Measurements from ENCODE around the gene PRKAG2.

DNA sequence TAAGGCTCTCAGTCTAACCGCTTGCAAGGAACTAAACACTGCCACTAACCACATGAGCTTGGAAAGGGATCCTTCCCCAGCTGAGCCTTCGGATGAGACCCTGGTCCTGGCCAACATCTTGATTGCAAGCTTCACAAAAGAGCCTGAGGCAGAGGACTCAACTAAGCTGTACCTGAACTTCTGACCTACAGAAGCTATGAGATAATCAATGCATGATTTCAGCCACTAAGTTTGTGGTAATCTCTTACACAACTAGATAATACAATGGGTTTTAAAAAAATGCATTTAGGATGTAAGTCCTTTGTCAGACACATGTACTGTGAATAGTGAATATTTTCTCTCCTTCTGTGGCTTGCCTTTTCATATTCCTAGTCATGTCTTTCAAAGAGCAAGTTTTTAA is 231.6 kb downstream of the PRKAG2 start:
- TF ChIP-seq CTCF (conservative IDR thresholded peaks at IDR 0.05; ENCODE audit: low read depth in 2 of 2) (no peak), CREB1 (CRISPR knock-in tag; IDR thresholded peaks at IDR 0.05; ENCODE audit: low read depth) (no peak), EZH2 (IDR thresholded peaks at IDR 0.05; ENCODE audit: low read depth, unreplicated experiment) (no peak), POLR2AphosphoS5 (IDR thresholded peaks at IDR 0.05; ENCODE audit: low read depth) (no peak), JUNB (IDR thresholded peaks at IDR 0.05; ENCODE audit: unreplicated experiment) (no peak), EZH2phosphoT487 (IDR thresholded peaks at IDR 0.05; ENCODE audit: unreplicated experiment) (no peak)
- TF ChIP-seq, protein P1, sequence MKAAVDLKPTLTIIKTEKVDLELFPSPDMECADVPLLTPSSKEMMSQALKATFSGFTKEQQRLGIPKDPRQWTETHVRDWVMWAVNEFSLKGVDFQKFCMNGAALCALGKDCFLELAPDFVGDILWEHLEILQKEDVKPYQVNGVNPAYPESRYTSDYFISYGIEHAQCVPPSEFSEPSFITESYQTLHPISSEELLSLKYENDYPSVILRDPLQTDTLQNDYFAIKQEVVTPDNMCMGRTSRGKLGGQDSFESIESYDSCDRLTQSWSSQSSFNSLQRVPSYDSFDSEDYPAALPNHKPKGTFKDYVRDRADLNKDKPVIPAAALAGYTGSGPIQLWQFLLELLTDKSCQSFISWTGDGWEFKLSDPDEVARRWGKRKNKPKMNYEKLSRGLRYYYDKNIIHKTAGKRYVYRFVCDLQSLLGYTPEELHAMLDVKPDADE (IDR thresholded peaks at IDR 0.05) = no peak
- TF ChIP-seq, protein P2, sequence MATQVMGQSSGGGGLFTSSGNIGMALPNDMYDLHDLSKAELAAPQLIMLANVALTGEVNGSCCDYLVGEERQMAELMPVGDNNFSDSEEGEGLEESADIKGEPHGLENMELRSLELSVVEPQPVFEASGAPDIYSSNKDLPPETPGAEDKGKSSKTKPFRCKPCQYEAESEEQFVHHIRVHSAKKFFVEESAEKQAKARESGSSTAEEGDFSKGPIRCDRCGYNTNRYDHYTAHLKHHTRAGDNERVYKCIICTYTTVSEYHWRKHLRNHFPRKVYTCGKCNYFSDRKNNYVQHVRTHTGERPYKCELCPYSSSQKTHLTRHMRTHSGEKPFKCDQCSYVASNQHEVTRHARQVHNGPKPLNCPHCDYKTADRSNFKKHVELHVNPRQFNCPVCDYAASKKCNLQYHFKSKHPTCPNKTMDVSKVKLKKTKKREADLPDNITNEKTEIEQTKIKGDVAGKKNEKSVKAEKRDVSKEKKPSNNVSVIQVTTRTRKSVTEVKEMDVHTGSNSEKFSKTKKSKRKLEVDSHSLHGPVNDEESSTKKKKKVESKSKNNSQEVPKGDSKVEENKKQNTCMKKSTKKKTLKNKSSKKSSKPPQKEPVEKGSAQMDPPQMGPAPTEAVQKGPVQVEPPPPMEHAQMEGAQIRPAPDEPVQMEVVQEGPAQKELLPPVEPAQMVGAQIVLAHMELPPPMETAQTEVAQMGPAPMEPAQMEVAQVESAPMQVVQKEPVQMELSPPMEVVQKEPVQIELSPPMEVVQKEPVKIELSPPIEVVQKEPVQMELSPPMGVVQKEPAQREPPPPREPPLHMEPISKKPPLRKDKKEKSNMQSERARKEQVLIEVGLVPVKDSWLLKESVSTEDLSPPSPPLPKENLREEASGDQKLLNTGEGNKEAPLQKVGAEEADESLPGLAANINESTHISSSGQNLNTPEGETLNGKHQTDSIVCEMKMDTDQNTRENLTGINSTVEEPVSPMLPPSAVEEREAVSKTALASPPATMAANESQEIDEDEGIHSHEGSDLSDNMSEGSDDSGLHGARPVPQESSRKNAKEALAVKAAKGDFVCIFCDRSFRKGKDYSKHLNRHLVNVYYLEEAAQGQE (IDR thresholded peaks at IDR 0.05; ENCODE audit: unreplicated experiment) = no peak
